GM12874 (cell line): ENCODE results near the gene GALNT13.

Experiments used
- TF ChIP-seq, protein P1 (sequence below): IDR thresholded peaks from 2 replicates; pipeline ENCODE4 v1.5.1; 2011; ENCODE audit warnings: low read depth, mild to moderate bottlenecking, control low read depth, low read length, moderate library complexity; ENCODE audit not compliant: insufficient read depth

The GALNT13 gene

DNA sequence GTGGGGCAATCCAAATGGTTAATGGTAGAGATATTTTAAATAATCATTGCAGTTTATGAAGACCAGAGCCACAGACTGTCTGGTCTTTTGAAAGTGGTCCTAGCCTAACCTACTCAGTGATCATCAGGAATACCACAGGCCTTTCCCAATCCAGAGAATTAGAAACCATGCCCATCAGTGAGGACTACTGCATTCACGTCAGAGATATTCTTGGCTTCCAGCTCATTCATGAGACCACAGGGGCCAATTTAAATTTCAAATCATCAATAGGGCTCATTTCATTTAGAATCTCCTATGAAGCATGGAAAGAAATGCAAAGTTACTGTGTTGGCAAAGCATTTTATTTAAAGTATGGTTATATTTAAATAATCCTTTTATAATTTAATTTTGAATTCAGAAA, 464.5 kb downstream of the GALNT13 start:
- TF ChIP-seq, protein P1, sequence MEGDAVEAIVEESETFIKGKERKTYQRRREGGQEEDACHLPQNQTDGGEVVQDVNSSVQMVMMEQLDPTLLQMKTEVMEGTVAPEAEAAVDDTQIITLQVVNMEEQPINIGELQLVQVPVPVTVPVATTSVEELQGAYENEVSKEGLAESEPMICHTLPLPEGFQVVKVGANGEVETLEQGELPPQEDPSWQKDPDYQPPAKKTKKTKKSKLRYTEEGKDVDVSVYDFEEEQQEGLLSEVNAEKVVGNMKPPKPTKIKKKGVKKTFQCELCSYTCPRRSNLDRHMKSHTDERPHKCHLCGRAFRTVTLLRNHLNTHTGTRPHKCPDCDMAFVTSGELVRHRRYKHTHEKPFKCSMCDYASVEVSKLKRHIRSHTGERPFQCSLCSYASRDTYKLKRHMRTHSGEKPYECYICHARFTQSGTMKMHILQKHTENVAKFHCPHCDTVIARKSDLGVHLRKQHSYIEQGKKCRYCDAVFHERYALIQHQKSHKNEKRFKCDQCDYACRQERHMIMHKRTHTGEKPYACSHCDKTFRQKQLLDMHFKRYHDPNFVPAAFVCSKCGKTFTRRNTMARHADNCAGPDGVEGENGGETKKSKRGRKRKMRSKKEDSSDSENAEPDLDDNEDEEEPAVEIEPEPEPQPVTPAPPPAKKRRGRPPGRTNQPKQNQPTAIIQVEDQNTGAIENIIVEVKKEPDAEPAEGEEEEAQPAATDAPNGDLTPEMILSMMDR = no peak

DNA sequence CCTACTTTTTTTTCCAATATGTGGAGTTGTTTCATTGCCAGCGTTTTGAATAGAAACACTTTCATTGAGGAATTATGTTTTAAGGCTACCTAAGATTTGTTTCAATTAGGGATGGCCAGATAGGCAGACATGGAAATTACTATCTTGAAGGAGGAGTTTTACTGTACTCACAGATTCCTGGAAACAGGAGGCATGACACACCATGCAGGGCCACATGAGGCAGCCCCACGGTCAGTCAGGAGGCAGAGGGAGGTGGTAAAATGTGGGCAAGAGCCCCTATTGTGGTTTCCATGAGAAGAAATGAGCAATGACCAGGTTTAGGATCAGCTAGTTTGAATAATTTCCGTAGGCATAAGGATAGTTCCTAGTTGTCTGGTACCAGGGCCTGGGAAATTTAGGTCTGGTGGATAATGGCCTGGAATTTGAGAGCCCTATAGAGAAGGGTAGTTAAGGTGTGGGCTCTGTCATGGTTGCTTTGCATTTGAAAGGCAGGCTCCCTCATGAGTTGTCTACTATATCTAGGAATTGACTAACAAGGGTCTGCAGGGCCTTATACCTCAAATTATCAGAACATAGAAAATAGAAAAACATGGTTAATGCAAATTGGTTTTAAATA, 466.7 kb downstream of the GALNT13 start:
- TF ChIP-seq, protein P1 = no peak

DNA sequence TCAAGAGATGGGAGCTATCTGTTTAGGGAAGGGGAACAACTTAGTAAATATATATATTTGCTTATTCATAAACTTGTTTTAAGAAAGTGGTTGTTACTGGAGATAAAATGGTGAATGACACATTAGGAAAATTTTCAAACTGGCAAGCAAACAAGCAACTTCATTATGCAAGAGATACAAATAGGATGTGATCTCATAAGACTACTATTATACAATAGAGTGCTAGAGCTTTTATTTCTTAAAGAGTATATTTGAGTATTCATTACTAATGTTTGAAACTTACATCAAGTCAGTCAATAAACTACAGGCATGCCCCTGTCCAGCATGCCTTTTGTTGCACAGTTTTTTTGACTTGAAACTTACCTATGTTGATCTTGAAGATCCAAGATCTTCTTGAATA, 471.6 kb downstream of the GALNT13 start:
- TF ChIP-seq, protein P1 = no peak

DNA sequence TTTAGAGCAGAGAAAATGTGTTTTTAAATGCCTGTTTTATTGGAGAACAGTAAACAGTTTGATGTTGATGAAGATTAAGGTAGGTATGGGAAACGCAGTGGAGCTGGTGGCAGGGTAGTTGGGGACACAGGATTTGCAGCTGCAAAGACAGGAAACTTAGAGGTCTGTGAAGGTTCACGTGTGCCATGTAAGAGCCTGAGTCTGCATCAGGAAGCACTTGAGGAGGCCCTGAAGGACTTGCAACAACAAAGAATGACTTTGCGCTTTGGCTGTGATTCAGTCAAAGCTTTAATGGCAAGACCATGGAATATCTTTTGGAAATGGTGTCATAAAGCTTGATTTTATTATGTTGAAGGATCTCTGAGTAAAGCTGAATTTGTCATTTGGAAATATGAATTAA, 479.2 kb downstream of the GALNT13 start:
- TF ChIP-seq, protein P1 = no peak

DNA sequence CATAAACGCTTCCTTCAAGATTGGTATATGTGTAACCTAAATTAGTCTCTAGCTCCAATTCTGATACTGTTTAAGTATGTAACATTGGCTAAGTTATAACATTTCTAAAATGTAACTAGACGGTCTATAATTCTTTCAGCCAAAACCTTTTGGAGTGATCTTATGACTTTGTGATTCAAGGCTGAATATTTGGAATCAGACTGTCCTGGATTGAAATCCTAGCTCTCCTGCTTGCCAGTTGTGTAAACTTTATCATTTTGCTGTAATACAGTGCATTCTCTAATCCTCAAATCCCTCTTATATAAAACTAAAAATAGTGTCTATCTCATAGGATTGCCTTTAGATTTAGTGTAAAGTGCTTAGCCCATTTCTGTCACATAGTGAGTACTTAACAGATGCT, 489.6 kb downstream of the GALNT13 start:
- TF ChIP-seq, protein P1 = no peak

DNA sequence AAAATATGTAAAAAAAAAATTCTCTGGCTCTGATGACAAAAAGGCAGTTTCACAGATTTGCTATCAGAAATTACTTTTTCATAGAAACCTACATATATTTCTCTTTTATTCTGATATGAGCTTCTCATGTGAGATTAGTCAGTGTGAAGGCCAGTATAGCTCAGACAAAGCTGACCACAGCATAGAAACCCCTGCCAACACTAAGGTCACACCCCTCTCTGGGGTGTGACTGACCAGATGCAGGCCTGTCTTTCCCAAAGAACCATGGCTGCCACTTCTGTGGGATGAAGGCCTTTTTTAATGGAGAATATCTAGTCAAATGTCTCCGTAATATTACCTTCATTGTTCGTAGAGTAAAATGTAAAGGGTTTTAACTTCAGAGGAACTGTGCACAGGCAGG, 496.4 kb downstream of the GALNT13 start:
- TF ChIP-seq, protein P1 = no peak

DNA sequence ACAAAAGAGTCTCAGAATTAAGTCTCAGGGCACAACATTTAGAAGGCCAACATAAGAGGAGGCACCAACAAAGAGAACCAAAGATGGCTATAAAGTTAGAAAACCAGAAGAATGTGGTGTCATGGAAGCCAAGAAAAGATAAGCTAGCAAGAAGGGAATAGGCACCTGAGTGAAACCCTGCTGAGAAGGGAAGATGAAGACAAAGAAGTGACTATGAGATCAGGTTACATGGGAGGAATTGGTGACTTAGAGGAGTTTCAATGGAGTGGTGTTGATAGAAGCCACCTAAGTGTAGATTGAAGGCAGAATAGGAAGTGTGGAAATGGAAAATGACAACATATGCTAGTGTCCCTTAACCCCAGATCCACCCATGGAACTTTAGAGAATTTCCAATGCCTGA, 499.2 kb downstream of the GALNT13 start:
- TF ChIP-seq, protein P1 = no peak

DNA sequence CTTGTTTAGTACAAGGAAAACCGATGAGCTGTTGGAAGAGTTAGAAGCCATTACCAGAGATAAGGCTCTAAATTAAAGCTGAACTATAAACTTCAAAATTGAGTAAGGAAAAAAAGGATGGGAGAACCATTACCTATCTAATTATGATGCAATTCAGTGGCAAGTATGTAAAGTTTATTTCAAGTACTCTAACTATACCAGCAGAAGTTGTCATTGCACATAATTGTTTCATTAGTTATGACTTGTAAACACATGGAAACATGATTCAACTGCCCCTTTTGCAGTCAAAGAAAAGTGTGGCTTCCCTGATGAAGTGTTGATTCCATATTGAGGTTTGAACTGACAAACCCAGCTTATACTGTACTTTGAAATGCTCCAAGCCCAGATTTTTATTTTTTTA, 502.7 kb downstream of the GALNT13 start:
- TF ChIP-seq, protein P1 = no peak
